Peyer's patch (tissue), 4 donors: Measurements from ENCODE around the gene MAD1L1.
"Not testable (repeated sequence)": the region's sequence is repeated elsewhere in the genome, so short reads cannot be mapped to it uniquely, and the experiment has no call there.

Experiments
- CTCF ChIP-seq, 6 experiments: fragments of 450-650 bp in 4 of 6; fragments of 200-600 bp in 2 of 6; sonication (generic) in 1 of 6; IDR thresholded peaks; one replicate each; pipeline ENCODE4 v1.5.1; 2017 to 2019; ENCODE audit warnings: antibody characterized with exemption in 6 of 6, mild to moderate bottlenecking in 3 of 6, moderate library complexity in 1 of 6
- POLR2A ChIP-seq, 2 donors: fragments of 450-650 bp; IDR thresholded peaks; one replicate each; pipeline ENCODE4 v1.5.1; 2017; ENCODE audit warnings: antibody characterized with exemption in 2 of 2, mild to moderate bottlenecking in 2 of 2, moderate library complexity in 2 of 2

- TF ChIP-seq CTCF, POLR2A (IDR thresholded peaks at IDR 0.05): not testable (repeated sequence)
Observed at GRCh38 chr7:1816451-1816850, 416.3 kb downstream of the MAD1L1 start.
